Right forelimb (tissue), 1 donor: ENCODE results near the gene TGM1.
"Not testable (repeated sequence)": the region's sequence is repeated elsewhere in the genome, so short reads cannot be mapped to it uniquely, and the experiment has no call there.

Source experiments
- DNase-seq: peaks from one replicate; pipeline ENCODE4 v3.0.0-alpha.2; 2018

Gene TGM1

GRCh38 chr14:24232121-24232644 lies 30.8 kb downstream of the TGM1 start, which contains the start of gene NEDD8:
NEDD8 (minus strand) TSS chr14:24232367; CDS start chr14:24232267, 100 bp downstream.
- DNase-seq, result peak; percentile 98

- DNase-seq, result no peak
Measured at GRCh38 chr14:24231263-24232120, 31.5 kb downstream of the TGM1 start.

GRCh38 chr14:24228902-24229301 lies 34.1 kb downstream of the TGM1 start:
- DNase-seq, result no peak

- no peak for DNase-seq
Measured at GRCh38 chr14:24226473-24226872, 36.5 kb downstream of the TGM1 start.

- no peak for DNase-seq
Measured at GRCh38 chr14:24224618-24225071, 38.3 kb downstream of the TGM1 start.

GRCh38 chr14:24222987-24223386 lies 40.0 kb downstream of the TGM1 start:
- DNase-seq, result not testable (repeated sequence)

- no peak for DNase-seq
Measured at GRCh38 chr14:24219521-24219920, 43.5 kb downstream of the TGM1 start.

GRCh38 chr14:24219080-24219479 lies 43.9 kb downstream of the TGM1 start:
- DNase-seq, result no peak

GRCh38 chr14:24216876-24217275 lies 46.1 kb downstream of the TGM1 start:
- not testable (repeated sequence) for DNase-seq

- DNase-seq, result no peak
Measured at GRCh38 chr14:24216345-24216699, 46.7 kb downstream of the TGM1 start.

- peak; percentile 88 for DNase-seq
Measured at GRCh38 chr14:24215495-24216344, 47.3 kb downstream of the TGM1 start, which contains the start of gene MDP1. MDP1 (minus strand) TSS chr14:24216066; CDS start chr14:24215955, 111 bp downstream.

GRCh38 chr14:24213866-24214662 lies 48.9 kb downstream of the TGM1 start:
- no peak for DNase-seq

GRCh38 chr14:24212924-24213865 lies 49.8 kb downstream of the TGM1 start, which contains the start of gene CHMP4A:
CHMP4A (minus strand) TSS chr14:24213488; CDS start chr14:24213439, 49 bp downstream.
- DNase-seq, result peak; percentile 95

- DNase-seq, result no peak
Measured at GRCh38 chr14:24211311-24211710, 51.7 kb downstream of the TGM1 start.

- DNase-seq, result no peak
Measured at GRCh38 chr14:24207625-24208024, 55.4 kb downstream of the TGM1 start.

- no peak for DNase-seq
Measured at GRCh38 chr14:24207104-24207551, 55.8 kb downstream of the TGM1 start.

GRCh38 chr14:24206260-24207103 lies 56.5 kb downstream of the TGM1 start:
- DNase-seq, result no peak

GRCh38 chr14:24204163-24205146 lies 58.5 kb downstream of the TGM1 start:
- DNase-seq, result no peak
